HG03378 (cell line): ENCODE results near the gene ARID3A.
"Not testable (repeated sequence)": the region's sequence is repeated elsewhere in the genome, so short reads cannot be mapped to it uniquely, and the experiment has no call there.

Experiments
- ATAC-seq: cut with Tn5 transposase; IDR thresholded peaks from one replicate; pipeline ENCODE4 v1.9.1; 2021; ENCODE audit warnings: mild to moderate bottlenecking, moderate library complexity; ENCODE audit not compliant: unreplicated experiment

The ARID3A gene

GRCh38 chr19:890831-891230 lies 35.0 kb upstream of the ARID3A start:
- ATAC-seq: no peak

DNA sequence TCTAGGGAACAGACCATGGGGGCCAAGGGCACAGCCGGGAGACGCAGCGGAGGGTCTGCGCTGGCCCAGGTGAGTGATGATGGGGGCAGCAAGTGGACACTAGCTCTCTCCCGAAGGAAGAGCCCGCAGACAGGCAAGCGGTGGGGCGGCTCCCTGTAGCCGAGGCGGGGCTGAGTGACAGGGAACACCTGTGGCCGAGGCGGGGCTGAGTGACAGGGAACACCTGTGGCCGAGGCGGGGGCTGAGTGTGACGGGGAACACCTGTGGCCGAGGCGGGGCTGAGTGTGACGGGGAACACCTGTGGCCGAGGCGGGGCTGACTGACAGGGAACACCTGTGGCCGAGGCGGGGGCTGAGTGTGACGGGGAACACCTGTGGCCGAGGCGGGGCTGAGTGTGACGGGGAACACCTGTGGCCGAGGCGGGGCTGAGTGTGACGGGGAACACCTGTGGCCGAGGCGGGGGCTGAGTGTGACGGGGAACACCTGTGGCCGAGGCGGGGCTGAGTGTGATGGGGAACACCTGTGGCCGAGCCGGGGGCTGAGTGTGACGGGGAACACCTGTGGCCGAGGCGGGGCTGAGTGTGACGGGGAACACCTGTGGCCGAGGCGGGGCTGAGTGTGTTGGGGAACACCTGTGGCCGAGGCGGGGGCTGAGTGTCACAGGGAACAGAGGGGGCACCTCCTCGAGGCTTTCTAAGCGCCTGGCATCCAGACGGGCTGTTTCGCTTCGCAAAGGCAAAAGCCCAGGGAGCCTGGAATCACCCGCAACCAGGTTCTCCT lies 34.2 kb upstream of the ARID3A start:
- ATAC-seq: not testable (repeated sequence)

- ATAC-seq: no peak
Observed at GRCh38 chr19:892243-892893, 33.5 kb upstream of the ARID3A start.

- ATAC-seq: peak; percentile 68
Observed at GRCh38 chr19:892894-893689, 32.7 kb upstream of the ARID3A start, which contains the start of the genes MED16 and RNU6-9. Gene MED16, minus strand, starts transcription at chr19:893187. Its CDS starts 2,056 bp downstream, at chr19:891131. Gene RNU6-9, plus strand, starts transcription at chr19:893484.

DNA sequence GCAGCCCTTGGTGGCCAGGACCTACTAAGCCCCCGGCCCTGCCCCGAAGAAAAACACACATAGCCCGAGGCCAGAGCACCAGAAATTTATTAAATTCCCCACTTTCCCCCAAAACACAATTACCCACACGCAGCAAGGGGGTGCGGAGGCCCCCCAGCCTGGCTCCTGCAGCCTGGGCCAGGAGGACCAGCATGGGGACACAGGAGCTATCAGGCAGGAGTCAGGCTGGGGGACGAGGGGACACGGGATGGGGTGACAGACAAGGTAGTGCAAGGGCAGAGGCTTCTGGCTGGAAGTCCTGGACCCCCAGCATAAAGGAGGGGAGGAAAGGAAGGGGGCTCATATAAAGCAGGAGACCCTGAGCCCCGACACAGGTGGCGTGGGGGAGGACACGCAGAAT lies 29.4 kb upstream of the ARID3A start:
- ATAC-seq: no peak

DNA sequence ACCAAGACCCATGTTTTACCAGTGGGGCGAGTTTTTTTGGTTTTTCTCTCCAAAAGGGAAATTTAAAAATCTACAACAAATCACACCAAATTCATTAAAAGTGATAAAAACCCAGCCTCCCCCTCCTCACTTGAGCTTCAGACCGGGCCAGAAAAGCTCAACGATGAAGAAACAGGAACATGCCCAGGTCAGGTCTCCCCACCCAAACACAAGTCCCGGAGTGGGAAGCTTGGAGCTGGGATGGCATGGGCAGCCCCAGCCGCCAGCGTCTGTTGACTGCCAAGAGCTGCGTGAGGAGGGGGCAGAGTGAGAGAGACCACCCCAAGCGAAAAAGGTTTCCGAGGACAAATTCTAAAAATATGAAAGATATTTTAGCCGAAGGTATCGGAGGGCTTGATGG lies 28.8 kb upstream of the ARID3A start:
- no peak for ATAC-seq

DNA sequence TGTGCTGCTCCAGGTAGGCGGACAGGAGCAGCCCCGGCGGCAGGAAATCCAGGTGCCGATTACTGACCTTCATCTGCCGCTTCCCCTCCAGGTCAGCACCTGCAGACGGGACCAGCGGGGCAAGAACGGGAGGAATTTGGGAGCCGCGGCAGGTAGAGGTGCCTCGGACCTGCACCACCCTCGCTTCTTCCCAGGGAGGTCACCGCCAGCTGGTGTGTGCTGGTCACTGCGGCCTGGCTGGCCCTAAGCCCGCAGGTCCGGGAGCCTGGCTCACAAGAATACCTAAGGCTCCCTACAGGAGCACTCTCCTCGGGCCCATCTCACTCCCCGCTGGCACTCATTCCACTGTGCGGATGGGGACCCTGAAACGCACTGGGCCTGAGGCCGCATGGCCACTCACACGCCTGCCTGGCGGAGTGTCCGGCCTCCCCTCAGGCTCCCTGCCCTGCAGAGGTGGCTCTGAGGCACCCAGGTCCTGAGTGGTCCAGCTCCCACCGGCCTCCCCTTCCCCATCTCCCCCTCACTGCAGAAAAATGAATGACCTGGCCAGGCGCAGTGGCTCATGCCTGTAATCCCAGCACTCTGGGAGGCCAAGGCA lies 28.3 kb upstream of the ARID3A start:
- no peak for ATAC-seq

- no peak for ATAC-seq
Observed at GRCh38 chr19:898663-899062, 27.2 kb upstream of the ARID3A start.

GRCh38 chr19:899336-900042 lies 26.3 kb upstream of the ARID3A start:
- no peak for ATAC-seq

DNA sequence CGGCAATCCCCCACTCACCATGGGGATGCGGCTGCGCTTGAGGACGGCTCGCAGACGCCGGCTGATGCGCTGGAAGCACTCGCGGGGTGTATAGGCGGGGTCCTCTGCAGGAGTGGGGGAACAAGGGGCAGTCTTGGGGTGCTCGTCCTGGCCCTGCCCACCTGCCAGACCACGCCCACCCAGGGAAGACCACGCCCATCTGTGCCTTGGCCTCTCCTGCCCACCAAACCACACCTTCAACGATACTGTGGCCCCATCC lies 25.9 kb upstream of the ARID3A start:
- ATAC-seq: no peak

DNA sequence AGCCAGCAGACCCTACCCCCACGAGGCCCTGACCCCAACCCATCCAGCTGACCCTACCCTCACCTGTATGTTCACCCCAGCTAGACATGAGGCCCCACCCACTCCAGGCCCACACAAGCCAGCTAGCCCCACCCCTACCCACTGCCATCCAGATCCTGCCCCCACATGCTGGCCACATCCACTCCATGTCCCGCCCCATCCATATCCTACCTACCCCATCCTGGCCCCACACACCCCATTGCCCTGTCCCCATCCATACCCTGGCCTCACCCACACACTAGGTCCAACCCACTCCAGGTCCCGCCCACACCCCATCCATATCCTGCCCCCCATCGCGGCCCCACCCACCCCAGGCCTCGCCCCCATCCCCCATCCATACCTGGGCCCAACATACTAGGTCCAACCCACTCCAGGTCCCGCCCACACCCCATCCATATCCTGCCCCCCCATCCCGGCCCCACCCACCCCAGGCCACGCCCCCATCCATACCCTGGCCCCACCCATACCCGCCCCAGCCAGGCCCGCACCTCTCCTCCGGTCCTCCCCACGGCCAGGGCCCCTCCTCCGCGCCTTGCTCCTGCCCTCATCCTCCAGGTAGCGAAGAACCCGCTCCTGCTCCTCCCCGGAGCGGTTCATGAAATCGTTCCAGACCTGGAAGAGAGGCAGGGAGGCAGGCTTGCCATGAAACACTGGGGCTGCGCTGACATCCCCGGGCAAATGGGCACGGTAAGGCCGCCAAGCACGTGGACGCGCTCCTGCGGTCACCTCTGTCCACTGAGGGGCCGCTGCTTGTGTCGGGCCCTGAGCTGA lies 25.3 kb upstream of the ARID3A start:
- ATAC-seq: no peak

- ATAC-seq: no peak
Observed at GRCh38 chr19:901216-902092, 24.4 kb upstream of the ARID3A start.

DNA sequence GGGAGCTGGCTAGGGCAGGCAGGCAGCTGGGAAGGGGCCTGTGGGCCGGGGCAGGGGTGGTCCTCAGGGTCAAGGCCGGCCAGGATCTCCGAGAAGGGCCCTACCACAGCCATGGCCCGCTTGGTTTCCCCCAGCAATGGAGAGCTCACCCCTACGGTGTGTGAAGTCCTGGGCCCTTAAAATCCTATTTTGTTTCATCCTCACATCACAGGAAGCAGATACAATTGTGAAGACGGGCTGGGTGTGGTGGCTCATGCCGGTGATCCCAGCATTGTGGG lies 23.8 kb upstream of the ARID3A start:
- ATAC-seq: no peak

DNA sequence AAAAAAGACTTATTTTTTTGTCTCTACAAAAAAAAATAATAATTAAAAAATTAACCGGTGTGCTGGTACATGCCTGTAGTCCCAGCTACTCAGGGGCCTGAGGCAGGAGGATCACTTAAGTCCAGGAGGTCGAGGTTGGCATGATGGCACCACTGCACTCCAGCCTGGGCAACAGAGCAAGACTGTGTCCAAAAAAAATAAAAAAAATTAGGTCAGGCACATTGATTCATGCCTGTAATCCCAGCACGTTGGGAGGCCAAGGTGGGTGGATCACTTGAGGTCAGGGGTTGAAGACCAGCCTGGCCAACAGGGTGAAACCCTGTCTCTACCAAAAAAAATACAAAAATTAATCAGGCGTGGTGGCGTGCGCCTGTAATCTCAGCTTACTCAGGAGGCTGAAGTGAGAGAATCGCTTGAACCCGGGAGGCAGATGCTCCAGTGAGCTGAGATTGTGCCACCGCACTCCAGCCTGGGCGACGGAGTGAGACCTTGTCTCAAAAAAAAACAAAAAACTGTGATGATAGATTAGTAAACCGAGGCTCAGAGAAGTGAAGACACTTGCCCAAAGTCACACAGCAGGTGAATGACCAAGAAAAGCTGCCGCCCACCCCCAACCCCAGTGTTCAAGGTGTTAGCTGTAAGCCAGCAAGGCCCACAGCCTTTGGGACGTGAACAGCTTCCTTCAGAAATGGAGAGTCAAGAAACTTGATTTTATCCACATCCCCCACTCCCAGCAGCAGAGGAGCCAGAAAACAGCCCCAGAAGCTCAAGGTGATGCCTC lies 23.2 kb upstream of the ARID3A start:
- no peak for ATAC-seq

DNA sequence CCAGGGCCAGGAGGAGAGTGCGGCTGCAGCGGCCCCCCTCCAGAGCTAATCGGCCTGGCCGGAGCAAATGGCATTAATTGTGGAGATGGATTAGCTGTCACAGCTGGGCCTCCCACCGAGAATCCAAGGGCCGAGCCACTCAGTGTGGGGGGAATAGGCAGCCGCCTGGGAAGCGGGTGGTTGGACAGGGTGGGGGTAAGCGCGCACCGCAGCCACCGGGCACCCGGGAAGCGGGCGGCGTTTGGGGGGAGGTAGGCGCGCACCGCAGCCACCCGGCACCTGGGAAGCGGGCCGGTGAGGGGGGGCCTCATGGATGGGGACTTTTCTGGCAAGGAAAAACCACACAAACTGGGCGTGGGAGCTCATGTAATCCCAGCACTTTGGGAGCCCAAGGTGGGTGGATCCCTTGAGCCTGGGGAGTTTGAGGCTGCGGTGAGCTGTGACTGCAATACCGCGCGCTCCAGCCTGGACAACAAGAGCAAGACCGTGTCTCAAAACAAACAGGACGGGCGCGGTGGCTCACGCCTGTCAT lies 22.5 kb upstream of the ARID3A start:
- no peak for ATAC-seq

GRCh38 chr19:904545-904944 lies 21.3 kb upstream of the ARID3A start:
- ATAC-seq: no peak

GRCh38 chr19:906480-906879 lies 19.4 kb upstream of the ARID3A start:
- ATAC-seq: no peak

- ATAC-seq: no peak
Observed at GRCh38 chr19:907183-907853, 18.5 kb upstream of the ARID3A start.
